GM12892 (cell line): ENCODE measurements around the gene NUBP2.

Source experiments
- POLR2A ChIP-seq: IDR thresholded peaks from 2 replicates; pipeline ENCODE4 v1.6.1; 2011; ENCODE audit warnings: low read depth, low read length, control low read depth
- POLR2AphosphoS5 ChIP-seq: IDR thresholded peaks from 2 replicates; pipeline ENCODE4 v1.6.1; 2011; ENCODE audit warnings: low read depth, low read length, control low read depth
- TAF1 ChIP-seq: IDR thresholded peaks from 2 replicates; pipeline ENCODE4 v1.6.1; 2011; ENCODE audit warnings: low read depth, mild to moderate bottlenecking, control low read depth, low read length, borderline replicate concordance

DNA sequence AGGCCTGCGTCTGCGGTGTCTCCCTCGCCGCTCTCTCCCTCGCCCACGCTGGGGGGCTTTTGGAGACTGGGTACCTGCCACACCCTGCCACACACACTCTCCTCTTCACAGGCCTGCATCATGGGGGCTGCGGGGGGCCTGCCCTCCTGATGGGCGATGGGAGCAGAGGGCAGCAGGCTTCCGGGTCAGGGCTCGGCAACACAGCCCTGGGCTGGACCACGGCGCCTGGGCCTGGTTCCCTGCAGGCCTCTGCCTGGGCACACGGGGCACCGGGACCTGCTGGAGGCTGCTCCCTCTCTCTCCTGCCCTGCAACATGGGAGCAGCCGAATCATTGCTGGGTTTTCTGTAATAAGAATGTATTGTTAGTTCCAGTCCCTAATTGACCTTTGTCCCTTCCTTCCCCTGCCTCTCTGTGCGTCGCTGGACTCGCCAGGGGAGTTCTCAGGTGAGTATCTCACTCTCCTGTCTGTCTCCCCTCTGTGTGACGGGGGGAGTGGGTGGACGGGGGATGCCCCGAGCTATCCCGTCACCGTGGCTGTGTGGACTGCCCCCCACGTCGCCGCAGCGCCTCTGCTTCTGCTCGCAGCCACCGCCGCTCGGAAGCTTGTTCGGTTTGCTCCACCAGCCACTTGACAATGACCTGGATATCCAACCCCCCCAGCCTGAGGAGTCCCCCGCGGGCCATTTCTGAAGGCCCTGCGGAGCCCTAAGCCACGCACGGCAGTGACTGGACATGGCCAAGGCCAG is 24.9 kb upstream of the NUBP2 start:
- TF ChIP-seq POLR2A (no peak), TAF1 (no peak), POLR2AphosphoS5 (no peak)
